GM19238 (cell line): Measurements from ENCODE around the gene ERG.

Source experiments
- DNase-seq: peaks from one replicate; pipeline ENCODE4 v3.0.0; 2011; ENCODE audit warnings: low spot score; ENCODE audit not compliant: insufficient read length

ERG gene

GRCh38 chr21:38436341-38436740 is 61.9 kb downstream of the ERG start:
- DNase-seq, result no peak

DNA sequence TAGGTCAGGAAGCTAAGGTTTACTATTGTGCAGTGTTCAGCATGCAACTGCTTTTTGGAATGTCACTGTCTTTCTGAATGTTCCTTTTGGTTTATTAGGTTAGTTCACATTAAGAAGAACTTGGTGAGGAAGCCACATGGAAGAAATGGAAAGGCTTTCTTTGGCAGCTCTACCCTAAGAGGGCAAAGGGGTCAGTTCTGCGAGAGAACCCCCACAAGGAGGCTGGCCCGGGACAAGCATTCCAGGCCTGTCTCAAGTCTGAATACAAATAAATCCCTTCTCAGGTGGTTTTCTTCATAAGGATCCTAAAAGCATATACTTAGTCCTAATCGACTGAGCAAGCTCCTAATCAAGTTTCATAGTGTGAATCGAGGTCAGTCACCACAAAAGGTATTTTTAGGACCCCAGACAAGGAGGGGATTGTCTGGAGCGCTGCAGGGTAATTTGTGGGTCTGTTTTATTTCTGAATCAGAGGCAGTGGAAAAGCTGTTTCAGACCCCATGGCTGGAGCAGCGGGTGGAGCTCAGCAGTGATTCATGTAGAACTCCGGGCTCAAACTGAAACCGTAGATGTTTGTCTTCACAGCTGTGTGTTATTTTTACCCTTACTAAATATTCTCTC is 63.3 kb downstream of the ERG start:
- DNase-seq, result no peak

- no peak for DNase-seq
Observed at GRCh38 chr21:38433471-38433870, 64.8 kb downstream of the ERG start.

DNA sequence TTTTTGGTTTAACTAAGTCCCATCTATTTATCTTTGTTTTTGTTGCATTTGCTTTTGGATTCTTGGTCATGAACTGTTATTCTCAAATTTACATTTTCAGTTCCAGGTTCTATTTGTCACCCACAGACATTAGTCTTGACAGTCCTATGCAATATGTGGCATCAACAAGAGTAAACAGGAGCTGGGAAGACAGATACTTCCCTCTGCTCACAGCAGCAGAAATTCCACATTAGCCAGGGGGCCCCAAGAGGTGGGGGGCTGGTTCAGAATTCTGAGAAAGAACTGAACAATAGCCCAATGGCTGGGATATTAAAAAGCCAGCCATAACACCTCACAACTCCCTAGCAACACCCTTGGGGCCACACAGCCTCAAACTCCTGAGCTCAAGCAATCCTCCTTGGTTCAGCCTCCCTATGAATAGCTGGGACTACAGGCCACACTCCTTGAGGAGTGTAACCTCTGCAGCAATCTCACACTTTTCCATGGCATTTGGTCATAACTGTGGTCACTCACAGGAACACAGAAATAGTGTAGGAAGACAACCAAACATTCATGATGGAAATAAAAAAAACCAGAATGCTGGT is 67.8 kb downstream of the ERG start:
- no peak for DNase-seq

GRCh38 chr21:38429011-38429410 is 69.3 kb downstream of the ERG start:
- DNase-seq, result no peak

GRCh38 chr21:38428211-38428610 is 70.1 kb downstream of the ERG start:
- DNase-seq, result no peak

DNA sequence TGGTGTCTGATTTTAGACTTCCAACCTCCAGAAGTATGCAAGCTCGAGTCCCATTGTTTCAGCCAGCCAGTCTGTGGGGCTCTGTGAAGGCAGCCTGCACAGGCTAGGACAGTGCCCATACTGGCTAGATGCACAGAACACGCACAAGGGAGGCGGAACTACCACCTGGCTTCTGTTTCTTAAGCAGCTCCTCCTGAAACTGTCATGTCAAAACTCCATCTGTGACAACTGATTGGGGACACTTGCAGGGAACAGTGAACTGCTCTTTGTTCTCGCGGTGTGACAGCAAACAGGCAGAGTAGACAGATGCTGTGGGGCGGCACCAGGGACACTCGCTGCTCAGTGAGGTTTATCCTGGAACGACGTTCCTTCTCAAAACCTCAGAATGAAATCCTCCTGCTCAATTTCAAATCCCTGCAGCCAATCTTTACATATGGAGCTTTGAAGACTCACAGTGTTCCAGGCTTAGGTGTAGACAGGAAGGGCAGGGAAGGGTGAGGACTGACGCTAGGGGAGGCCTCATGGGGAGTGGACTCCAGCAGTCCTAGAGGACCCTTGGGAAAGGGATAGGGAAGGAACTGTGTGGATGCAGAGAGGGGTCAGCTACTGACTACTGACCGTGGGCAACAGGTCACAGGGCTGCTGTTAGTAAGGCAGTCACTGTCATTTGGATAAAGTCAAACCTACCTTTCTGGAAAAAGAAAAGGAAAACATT is 73.8 kb downstream of the ERG start:
- DNase-seq, result no peak

- no peak for DNase-seq
Observed at GRCh38 chr21:38422082-38422481, 76.2 kb downstream of the ERG start.

DNA sequence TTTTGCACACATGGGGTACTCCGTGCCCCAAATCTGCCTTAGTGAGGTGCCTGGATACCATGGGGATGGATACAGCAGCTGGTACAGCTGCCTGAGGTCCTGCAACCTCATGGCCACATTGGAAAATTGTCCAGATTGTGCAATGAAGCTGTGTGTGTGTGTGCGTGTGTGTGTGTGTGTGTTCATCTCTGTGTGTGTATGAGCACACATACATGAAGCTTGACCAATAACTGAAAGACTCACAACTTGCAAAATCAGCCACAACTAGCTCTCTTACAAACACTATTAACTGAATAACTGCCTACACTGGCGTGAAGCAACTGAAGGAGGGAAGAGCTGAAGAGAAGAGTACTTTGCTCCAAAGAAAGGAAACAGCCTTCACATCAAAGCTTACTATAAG is 78.1 kb downstream of the ERG start:
- no peak for DNase-seq

DNA sequence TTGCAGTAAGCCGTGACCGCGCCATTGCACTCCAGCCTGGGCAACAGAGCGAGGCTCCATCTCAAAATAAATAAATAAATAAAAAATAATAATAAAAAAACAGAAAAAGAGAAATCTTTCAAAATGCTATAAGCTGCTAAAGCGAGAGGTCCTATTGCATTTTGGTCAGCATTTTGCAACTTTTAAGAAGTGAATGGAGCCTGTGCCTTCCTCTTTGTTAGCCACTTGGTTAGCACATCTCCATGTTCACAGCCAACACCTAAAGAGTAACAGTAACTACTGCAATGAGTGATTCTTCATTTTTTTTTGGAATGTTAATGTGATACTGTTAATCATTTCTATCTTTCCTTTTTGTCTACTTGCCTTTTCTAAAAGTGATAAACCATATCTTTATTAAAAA is 80.6 kb downstream of the ERG start:
- no peak for DNase-seq

GRCh38 chr21:38416791-38417190 is 81.5 kb downstream of the ERG start:
- no peak for DNase-seq

DNA sequence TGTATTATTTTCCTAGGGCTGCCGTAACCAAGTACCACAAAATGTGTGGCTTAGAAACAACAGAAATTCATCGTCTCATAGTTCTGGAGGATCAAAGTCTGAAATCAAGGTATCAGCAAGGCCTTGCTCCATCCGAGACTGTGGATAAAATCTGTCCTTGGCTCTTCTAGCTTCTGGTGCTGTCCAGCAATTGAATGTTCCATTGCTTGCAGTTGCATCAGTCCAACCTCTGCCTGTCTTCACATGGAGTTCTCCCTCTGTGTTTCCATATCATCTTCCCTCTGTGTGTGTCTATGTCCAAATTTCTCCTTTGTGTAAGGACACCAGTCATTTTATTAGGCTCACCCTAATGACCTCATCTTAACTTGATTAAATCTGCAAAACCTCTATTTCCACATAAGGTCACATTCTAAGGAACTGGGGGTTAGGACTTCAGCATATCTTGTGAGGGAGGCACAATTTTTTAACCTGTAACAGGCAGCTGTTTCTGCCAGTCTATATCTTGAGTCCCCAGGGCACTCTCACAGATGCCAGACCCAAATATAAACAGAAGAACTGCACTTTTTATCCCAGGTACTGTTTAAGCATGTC is 84.2 kb downstream of the ERG start:
- DNase-seq, result no peak

DNA sequence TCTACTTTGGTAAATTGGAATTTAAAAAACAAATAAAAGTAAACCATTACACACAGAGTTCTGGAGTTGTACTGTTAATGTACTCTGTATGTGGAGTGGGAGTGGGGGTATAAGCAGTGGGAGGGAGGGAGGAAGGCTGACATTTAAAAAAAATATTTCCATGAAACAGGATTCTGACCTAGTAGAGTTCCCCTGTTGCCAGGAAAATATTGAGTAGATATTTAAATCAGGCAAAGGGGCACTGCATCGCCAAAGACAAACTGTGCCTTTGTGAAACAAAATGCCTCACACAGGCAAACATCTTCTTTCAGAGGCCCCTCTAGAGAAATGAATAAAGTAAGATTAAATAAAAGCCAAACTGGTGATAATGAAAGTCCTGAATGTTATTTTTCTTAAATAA is 87.8 kb downstream of the ERG start:
- no peak for DNase-seq

DNA sequence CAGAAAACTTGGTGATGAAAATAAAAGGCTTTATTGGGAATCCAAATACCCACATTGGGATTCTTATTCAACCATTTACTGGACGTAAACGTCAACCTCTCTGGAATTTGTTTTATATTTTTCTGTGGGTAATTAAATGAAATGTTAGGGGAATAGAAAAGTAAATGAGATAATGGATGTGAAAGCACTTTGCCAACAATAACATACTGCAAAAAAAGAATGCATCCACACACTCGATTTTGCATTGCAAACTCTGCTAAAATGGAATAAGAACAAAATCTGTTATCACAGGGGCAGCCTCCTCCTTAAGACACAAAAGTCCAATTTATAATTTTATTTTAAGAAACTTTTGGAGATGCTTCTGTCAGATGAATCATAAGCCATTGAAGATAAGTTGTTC is 88.4 kb downstream of the ERG start:
- DNase-seq, result no peak

GRCh38 chr21:38404177-38404576 is 94.1 kb downstream of the ERG start:
- DNase-seq, result no peak

DNA sequence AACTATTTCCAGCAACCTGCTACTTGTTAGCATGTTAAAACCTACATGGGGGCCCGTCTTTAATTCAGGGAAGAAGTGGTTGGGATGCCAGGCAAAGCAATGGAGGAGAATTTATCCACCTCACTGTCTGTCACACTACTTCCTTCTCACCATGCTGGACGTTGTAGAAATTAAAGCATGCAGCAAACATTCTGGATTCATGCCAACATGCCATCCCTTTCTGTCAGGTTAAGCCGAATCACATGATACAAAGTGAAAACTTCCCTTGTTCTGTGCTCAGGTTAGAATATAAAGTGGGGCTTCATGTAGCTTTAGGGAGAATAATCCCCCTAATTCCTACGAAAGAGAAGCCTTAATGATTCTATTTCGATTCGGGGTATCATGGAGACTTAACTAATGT is 95.5 kb downstream of the ERG start:
- DNase-seq, result no peak

DNA sequence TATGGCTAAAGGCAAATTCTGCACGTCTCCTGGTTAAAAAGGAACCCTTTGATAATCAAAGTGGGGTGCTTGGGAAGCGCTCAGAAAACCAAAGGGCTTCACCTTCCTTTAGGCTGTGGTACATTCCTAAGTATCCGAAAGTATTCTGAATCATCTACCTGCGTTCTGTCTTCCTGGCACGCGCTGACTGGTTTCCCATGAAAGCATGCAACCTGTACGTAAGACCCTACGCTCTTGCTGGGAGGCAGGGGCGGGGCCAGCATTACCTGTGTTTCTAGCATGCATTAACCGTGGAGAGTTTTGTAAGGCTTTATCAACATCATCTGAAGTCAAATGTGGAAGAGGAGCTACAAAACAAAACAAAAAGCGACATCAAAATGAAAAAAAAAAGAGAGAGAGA is 96.0 kb downstream of the ERG start:
- DNase-seq, result no peak

DNA sequence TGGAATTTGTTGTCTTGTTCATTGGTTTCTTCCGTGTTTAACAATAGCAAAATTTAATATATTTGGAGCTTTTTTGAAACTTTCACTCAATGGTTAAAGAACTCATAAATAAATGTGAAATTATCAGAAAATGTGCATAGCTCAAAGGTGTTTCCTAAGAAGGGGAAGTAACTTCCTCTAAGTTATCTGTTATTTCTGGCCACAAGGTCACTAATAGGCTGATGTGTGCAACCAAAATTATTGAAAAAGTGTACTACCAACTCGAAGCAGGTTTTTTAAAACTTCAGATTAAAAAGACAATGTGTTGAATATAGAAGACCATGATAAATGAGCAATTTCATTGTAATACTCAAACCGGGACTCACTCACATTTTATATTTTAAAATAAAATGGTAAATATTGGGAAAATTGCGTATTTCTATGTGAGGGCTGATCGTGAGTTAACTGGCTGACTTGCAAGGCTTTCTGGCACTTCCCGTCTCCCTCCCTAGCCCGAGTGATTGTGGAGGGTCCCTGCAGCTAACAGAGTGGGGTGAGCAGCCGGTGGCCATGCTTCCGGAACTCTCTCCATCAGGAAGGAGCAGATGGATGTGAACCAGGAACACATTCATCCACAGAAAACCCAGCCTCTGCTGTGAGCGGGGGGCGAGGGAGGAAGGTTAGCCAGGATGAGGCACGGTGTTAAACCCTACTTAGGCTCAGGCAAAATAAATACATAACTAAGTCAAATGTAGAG is 96.9 kb downstream of the ERG start:
- no peak for DNase-seq

DNA sequence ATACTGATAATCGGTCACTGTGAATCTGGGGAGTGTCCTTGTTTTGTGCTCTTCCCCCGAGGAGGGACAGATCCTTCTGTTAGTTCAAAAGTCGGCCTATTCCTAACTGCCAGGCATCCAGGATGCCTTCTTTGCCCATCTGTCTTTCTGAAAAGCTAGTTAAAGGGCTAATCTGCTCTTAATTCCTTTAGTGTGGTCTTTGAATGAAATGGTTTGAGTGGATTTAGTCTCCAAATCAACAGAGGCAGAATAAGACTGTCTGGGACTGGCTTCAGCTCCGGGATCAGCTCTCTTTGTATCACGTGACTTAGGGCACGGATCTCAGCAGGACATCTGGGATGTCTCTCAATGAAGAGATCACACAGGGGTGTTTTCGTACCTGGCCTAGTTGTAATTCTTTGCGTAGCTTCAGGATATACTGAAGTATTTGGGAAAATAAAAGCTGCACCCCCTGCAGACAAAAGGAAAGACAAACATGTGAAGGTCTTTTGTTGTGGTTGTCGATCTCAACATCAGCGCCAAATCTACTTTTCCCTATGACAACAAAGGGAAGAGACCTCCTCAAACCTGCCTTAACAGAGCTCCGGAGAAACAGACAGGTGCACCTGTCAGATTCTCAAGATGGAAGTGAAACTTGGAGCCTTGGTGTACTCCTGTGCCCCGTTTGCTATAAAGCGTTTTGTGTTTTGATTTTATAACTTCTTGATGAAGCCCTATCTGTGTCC is 97.9 kb downstream of the ERG start:
- DNase-seq, result no peak

GRCh38 chr21:38399103-38399502 is 99.2 kb downstream of the ERG start:
- no peak for DNase-seq

DNA sequence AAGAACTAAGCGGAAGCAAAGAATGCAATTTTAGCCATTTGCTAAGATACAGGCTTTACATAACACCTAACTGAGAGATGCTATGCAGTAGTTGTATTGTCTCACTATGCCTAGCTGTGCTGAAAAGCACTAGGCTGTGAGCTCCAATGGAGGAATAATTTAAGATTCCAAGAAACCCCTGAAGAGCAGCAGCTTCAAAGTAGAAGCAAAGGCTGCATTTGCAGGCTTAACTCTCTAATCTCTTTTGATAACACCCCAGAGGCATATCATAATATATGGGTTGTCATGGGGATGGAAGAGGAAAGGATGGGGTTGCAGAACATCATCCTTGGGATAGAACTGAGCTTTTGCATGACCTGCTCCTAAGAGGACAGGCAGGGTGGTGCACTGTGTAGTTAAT is 102.0 kb downstream of the ERG start:
- DNase-seq, result no peak
